ENCODE measurements around the gene ING5.
A peak's percentile ranks its signal among the peaks of the same experiment; 100 is the strongest.
"Not testable (repeated sequence)": the region's sequence is repeated elsewhere in the genome, so short reads cannot be mapped to it uniquely, and the experiment has no call there.

Gene ING5

GRCh38 chr2:241708879-241709278 is 7.0 kb downstream of the ING5 start:
- no peak for DNase-seq

- DNase-seq = no peak
These were observed 17.3 kb downstream of the ING5 start for GRCh38 chr2:241719093-241719492.

GRCh38 chr2:241720099-241720498 is 18.3 kb downstream of the ING5 start:
- DNase-seq = no peak

- no peak for DNase-seq
These were observed 18.7 kb downstream of the ING5 start for GRCh38 chr2:241720560-241720959.

GRCh38 chr2:241721852-241722251 is 20.0 kb downstream of the ING5 start:
- DNase-seq = no peak

- DNase-seq = no peak
These were observed 21.1 kb downstream of the ING5 start for GRCh38 chr2:241722896-241723454.

GRCh38 chr2:241724259-241724974 is 22.6 kb downstream of the ING5 start:
- DNase-seq = no peak

GRCh38 chr2:241724975-241725870 is 23.4 kb downstream of the ING5 start:
- DNase-seq = no peak

GRCh38 chr2:241726459-241726858 is 24.6 kb downstream of the ING5 start:
- DNase-seq = no peak

GRCh38 chr2:241728000-241728399 is 26.2 kb downstream of the ING5 start:
- DNase-seq = no peak

- no peak for DNase-seq
These were observed 26.8 kb downstream of the ING5 start for GRCh38 chr2:241728627-241729026.

- no peak for DNase-seq
These were observed 28.0 kb downstream of the ING5 start for GRCh38 chr2:241729868-241730267.

GRCh38 chr2:241730671-241731293 is 28.9 kb downstream of the ING5 start:
- DNase-seq = no peak

GRCh38 chr2:241732513-241733186 is 30.8 kb downstream of the ING5 start:
- DNase-seq = not testable (repeated sequence)

- DNase-seq = no peak
These were observed 31.8 kb downstream of the ING5 start for GRCh38 chr2:241733391-241734207.

- no peak for DNase-seq
These were observed 32.3 kb downstream of the ING5 start for GRCh38 chr2:241734208-241734466.

GRCh38 chr2:241734467-241735208 is 32.8 kb downstream of the ING5 start, which contains the start of gene D2HGDH:
Gene D2HGDH (plus strand): TSS chr2:241734630. CDS start chr2:241735225, 595 bp downstream.
- DNase-seq = peak; percentile 11

GRCh38 chr2:241736111-241736510 is 34.3 kb downstream of the ING5 start:
- DNase-seq = no peak

GRCh38 chr2:241738040-241738686 is 36.3 kb downstream of the ING5 start:
- DNase-seq = no peak

- DNase-seq = no peak
These were observed 37.3 kb downstream of the ING5 start for GRCh38 chr2:241739177-241739576.

GRCh38 chr2:241739651-241740050 is 37.8 kb downstream of the ING5 start:
- DNase-seq = no peak

Data from SHP77 treated with DMSO at 0.1 percent for 48 hours (cell line).